GM20431 (cell line): ENCODE data around the gene CDKN1C.

ENCODE experiments used
- in situ Hi-C: fragments of 300-500 bp; cut with MseI, MboI; formaldehyde crosslinking; loops from one replicate; pipeline ENCODE4 v1.15.0; 2020; ENCODE audit warnings: low sequenced_read_pairs; ENCODE audit not compliant: unreplicated experiment

The CDKN1C gene

DNA sequence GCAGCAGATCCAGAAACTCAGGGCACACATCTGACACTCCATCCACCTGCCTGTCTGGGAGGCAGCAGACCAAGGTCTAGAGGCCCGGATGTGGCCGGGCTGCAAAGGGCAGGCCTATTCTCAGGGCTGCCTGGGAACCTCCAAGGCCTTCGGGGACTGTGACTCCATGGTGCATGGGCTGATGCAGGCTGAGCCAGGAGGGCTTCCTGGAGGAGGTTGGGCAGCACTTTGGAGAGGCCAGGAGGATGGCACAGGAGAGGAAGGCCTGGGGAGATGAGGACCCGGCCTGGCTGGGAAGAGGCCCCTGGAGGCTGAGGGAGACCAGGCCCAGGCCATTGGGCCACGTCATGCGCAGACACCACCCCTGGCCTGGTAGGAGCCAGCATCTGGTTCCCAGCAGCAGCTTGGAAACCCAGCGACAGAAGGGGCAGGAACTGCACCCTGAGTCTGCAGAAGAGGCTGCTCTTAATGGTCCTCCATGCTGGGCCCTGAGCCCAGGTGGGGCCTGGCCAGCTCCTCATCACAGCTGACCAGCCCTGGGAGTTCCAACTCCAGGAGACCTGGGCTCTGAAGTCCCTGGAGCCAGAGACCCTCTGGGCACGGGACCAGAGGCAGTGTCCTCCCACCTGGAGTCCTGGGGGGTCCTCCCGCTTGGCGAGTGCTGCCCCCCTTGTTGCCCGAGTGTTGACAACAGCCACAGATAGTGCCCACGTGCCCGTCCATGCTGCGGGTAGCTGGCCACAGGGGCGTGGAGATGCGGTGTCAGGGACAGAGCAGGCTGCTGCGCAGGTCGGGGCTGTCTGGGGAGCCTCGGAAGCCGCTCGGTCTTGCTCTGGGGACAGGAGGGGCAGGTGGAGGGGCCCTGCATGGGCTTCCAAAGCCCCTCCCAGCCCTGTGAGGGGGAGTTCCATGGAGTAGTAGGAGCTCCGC lies 38.1 kb upstream of the CDKN1C start:
- in situ Hi-C loops, result no loop called here

DNA sequence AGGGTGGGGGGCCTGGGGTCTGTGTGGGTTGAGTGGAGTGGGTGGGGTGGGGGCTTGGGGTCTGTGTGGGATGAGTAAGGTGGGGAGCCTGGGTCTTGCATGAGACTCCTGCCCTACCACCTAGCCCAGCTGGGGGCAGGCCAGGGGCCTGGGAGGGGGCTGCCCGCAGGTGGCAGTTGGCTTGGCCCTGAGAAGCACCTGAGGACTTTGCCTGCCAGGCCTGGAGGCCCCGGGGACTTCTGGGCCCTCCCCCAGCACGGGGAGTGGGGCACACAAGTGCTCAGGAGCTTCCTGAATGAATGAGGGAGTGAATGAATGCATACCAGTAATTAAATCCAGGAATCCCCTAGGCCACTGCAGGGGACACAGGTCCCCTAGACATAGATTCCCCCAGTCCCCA lies 37.1 kb upstream of the CDKN1C start:
- in situ Hi-C loops, result no loop called here

DNA sequence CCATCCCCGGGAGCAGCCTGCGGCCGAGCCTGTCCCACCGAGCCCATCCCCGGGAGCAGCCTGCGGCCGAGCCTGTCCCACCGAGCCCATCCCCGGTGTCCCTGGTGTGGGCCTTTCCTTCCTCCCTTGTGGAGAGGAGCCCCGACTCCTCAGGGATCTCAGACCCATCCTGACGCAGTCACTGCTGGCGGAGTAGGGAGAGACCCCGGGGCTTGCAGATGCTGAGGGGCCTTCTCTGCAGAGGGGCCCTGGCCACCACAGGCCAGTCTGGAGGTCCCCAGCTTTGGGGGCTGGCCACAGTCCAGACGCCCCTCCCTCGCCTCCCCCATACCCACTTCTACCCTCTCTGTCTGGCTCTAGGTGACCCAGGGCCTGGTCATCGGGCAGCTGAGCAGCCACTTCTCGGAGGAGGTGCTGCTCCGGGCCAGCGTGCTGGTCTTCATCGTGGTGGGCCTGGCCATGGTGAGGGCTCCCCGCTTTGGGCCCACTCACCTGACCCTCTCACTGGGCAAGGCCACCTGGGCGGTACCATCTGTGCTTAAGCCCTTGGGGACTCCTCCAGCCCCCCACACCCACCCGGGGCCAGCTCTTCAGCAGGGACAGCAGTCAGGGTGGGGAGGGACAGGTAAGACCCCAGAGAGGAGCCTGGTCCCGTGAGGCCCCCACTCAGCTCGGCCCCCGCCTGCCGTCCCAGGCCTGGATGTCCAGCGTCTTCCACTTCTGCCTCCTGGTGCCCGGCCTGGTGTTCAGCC lies 36.3 kb upstream of the CDKN1C start:
- in situ Hi-C loops, result no loop called here

DNA sequence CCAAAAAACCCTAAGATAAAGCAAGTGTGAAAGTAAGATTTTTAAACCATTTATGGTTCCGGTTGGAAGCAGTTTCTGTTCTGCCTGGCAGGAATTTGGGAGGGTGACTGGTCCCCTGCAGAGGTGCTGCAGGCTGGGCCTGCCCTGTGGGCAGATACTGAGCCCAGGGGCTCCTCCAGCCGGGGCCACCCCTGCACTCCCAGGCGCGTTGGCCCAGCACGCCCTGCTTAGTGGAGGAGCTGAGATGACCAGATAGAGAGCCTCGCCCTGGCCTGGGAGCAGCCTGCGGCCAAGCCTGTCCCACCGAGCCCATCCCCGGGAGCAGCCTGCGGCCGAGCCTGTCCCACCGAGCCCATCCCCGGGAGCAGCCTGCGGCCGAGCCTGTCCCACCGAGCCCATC lies 35.7 kb upstream of the CDKN1C start:
- in situ Hi-C loops, result no loop called here

DNA sequence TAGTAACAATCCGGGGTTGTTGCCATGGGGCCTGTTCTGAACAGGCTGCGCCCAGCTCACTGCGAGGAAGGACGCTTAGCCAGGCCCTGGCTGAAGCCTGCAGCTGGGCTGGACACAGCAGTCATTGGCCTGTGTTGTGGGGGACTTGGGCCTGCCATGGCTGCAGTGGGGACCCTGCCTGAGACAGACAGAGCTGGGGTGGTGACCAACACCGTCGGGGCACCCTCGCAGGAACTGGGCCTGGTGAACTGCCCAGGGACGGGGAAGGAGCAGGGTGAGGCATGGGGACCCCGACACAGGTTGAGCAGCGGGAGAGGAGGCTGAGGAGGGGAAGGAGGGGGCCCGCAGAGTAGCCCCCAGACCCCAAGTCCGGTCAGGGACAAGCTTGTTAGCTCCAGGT lies 34.8 kb upstream of the CDKN1C start:
- in situ Hi-C loops, result no loop called here

DNA sequence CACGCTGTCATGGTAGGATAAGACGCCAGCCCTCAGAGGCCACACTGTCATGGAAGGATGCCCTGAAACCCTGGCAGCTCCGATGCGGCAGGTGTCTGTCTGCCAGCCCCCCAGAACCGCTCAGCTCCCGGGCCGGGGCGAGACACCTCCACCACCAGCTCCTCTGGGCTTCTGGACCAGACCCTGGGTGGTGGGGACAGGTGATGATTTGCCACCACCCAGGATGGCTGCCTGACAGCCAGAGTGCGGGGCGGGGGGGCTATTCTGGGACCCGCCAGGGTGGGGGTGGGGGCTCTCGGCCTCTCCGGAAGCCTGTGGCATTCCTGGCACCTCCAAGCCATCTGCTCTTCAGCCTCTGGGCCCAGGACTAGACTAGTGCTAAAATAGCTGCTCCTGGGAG lies 34.3 kb upstream of the CDKN1C start:
- in situ Hi-C loops, result no loop called here

DNA sequence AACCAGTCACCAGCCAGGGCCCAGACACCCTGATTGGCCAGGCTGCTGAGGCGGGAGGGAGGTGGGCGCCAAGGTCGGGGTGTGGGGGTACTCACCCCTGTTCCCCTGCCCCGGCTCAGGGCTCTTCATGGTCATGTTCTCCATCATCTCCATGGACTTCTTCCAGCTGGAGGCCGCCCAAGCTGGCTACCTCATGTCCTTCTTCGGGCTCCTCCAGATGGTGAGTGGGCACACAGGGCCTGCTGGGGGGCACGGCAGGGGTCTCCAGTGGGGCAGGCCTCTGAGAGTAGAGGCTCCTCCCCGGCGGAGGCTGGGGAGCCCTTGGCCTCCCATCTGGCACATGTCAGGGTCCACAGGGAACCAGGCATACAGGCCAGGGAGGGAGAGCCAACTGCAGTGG lies 33.6 kb upstream of the CDKN1C start:
- in situ Hi-C loops, result no loop called here

DNA sequence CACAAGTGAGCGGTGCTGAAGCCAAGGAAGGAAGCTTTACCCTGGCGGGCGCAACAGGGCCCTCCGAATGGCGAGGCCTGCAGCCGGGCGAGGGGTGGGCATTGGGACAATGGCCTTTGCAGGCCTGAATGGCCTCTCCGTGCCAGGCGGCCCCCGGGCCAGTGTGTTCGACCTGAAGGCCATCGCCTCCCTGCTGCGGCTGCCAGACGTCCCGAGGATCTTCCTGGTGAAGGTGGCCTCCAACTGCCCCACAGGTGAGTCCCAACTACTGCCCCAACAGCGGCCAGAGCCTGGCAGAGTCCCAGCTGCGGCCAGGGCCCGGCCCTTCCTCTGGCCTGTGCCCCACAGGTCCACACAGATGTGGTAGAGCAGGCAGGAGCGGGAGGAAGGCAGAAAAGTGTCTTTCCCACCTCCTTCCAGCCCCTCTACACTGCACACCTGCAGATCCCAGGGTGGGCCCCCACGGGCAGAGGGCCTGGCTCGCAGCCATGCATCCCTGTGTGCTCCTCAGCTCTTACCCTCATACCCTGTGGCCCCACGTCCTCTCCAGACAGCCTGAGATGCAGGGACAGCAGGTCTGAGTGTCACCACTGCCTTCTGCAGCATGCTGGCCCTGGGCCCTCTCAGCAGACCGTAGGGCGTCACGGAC lies 32.4 kb upstream of the CDKN1C start:
- in situ Hi-C loops, result no loop called here

DNA sequence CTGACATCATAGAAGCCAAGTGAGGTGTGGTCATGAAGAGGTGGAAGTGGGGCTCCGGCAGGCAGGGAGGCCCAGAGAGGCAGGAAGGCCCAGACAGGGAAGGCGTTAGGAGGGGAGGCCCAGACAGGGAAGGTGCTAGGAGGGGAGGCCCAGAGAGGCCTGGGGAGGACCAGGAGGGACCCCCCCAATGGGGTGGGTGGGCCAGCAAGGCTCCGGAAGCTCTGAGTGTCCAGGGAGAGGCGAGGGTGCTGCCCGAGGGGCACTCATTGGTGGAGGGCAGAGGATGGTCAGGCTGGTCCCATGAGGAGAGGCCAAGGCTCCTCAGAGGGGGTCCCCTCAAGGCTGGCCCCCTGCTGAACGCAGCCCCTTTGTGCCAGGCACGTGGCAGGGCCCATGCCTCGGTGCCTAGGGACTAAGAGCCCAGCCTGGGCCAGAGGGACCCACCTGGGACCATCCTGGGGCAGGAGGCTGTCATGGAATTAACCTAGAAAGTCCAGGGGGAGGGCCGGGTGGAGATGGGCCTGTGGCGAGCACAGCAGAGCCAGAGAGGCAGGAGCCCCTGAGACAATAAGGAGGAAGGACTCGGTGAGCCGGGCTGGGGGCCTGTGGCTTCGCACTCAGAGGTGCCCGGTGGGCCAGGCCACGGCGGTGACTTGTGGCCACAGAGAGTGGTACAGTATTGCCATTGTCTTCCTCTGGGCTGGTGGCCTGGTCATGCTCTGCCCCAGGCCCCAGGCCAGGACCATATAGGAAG lies 31.5 kb upstream of the CDKN1C start:
- in situ Hi-C loops, result no loop called here

DNA sequence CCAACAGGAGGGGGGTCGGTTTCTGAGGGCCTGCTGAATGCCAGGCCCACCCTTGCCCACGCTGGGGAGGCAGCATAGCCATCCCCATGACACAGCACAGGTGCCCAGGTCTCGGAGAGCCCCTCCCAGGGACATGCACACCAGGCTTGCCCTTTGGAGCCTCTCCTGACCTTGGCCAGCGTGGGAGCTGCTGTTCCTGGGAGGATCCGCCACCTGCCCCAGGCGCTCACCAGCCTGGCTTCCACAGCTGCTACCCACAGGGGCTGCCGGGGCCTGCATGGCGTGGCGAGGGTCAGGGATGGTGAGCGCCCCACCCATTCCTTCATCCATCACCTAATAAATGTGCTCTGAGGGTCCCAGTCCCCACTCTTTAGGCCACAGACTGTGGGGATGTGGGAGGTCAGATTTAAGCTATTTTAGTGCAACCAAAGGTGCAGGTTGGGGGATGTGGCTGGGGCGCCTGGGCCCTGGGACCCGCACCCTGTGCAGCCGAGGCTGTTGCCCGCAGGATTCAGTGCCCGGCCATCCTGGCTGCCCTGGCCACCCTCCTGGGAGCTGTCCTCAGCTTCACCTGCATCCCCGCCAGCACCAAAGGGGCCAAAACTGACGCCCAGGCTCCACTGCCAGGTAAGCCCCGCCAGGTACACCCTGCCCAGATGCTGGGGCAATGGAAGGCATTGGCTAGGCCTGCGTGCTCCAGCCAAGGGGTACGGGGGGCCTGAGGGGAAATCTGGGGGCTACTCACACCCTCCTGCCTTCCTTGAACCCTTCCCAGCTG lies 30.7 kb upstream of the CDKN1C start:
- in situ Hi-C loops, result no loop called here

DNA sequence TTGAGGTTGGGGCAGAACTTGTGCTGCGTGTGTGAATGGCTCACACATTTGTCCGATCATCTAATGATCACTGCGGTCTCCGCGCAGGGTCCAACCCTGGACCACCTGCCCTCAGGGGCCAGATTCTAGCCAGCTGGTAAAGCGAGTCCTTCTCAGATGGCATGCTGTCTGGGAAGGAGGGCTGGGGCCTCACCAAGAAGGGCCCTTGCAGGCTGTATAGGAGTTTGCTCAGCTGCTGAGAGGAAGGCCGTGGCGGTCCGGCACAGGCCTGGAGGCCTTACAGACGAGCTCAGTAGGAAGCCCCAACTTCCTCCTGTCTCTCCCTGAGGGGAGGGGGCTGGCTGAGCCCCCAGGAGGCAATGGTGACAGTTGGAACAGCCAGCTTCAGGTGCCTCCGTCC lies 29.9 kb upstream of the CDKN1C start:
- in situ Hi-C loops, result no loop called here

DNA sequence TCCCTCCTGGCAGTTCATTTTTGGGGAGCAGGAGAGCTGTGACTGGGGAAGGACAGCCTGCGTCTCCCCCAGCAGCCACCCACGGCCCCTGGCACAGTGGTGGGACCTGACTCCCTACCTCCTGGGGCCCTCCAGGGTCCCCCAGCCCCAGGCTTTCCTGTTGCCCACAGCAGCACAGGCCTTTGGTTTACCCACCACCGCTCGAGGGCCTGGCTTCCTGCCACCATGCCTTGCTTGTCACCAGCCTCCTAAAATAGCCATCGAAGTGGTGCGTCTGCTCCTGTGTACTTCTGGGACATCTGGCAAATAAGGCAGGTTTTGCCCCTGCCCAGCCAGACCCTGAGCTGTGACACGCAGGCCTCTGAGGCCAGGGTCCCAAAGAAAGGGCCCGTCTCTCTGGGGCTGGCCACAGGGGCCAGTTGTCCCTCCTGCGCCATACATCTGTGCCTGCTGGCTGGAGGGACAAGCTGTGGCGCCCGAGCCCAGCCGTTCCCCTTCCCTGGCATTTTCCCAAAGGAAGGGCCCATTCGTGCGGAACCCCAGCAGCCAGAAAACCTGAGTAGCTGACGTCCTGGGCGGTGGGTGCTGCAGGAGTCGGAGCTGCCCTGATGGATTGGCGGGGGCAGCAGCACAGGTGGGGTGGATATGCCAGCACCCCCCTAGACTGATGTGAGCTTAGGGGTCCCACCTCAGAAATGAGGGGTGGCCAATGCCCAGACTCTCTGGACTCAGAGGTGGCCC lies 29.1 kb upstream of the CDKN1C start:
- in situ Hi-C loops, result no loop called here

DNA sequence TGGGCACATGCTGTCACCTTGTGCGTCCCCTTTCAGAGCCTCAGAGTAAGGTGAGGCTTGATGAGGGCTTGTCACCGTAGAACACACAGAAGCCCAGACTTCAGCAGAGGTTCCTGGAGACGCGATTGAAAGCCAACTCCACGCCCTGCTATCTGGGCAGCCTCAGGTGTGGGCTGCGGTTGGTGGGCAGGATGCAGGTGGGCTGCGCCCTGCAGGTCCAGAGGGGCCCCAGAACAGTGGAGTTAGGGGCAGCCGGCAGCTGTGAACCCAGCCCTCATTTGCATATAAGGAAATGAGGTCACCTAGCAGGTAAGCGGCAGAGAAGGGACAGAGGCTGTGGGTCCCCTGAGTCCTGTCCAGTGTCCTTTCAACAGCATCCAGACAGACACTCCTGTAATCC lies 28.2 kb upstream of the CDKN1C start:
- in situ Hi-C loops, result no loop called here

DNA sequence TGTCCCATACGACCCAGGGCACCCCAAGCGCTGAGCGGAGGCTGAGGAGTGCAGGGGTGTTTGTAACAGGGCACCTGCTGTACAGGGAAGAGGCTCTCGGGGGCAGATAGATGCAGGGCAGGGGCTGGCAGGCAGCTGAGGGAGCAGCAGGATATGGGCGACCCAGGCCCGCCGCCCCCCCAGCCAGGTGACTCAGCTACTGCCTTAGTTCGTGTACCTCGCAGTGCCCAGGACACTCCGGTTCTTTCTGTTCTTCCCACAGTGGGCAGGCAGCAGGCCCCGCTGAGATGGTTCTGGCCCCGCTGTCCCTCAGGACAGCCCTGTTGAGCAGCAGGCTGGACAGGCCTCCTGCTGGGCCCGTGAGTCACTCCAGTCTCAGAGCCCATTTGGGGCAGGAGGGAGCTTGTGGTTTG lies 27.4 kb upstream of the CDKN1C start:
- in situ Hi-C loops, result no loop called here

DNA sequence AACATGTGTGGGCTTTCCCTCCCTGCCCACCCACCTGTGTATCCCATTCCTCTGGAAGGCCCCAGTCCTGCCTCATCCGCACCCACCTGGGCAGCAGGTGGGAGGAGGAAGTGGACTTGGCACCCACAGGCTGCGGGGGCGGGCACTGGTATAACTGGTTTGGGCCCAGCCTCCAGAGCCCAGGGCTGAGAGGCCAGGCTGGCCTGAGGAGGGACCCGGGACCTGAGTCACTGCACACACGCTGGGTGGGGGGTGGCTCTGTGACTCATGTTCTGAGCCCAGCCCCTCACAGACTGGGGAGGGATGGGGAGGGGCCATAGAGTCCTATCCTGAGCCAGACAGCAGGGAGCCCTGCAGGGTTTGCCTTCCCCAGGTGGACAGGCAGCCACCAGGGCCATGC lies 26.9 kb upstream of the CDKN1C start:
- in situ Hi-C loops, result no loop called here

DNA sequence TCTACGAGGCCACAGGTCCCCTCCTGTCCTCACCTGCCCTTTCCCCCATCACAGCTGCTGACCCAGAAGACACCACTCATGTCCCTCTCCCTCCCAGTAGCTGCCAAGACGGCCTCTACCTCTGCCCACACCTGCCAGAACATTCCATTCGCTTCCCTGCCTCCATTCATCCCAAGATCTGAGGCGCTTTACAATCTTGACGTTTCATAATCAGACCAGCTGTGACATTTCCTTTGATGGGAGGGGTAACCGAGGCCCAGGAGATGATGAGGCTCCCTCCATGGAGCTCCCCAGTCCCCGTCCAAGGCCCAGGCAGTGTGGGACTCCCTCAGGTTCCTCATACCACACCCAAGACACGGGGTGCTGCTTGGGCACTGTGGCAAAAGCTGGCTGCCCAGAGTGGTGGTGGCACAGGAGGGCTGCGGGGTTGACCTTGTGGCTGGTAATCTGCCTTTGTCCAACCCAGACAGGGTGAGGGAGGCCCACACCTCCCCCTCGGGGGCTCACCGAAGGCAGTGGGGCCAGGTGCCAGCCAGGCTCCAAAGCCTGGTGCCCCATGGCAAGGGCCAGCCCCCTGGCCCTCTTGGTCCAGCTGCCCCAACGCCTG lies 26.3 kb upstream of the CDKN1C start:
- in situ Hi-C loops, result no loop called here

DNA sequence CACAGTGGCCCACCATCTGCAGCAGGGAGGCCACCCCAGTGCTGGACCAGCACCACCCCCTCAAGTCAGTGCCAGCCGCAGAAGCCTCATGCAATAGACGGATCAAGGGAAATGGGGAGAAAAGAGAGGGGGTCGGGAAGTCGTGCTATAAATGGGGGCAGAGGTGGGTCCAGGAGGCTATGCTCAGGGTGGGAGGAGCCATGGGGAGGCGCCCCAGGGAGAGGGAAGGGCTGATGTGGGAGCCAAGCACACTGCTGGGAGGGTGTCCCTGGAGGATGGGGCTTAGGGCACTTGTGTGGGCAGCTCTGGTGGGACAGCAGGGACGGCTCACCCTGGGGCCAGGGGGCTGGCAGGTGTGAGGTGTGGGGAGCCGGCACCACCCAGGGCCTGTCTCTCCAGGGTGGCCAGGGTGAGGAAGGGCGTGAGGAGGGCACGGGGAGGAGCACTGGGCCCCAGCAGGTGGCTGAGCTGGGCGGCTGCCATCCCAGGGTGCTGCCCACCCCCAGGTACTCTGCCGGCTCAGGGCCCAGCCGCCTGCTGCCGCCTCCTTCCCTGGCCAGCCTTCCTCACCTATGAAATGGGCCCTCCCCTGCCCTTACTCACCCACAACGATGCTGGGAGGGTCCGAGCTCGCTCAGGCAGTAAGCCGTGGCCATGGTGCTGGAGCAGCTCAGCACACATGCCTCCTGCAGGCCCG lies 25.7 kb upstream of the CDKN1C start:
- in situ Hi-C loops, result no loop called here

DNA sequence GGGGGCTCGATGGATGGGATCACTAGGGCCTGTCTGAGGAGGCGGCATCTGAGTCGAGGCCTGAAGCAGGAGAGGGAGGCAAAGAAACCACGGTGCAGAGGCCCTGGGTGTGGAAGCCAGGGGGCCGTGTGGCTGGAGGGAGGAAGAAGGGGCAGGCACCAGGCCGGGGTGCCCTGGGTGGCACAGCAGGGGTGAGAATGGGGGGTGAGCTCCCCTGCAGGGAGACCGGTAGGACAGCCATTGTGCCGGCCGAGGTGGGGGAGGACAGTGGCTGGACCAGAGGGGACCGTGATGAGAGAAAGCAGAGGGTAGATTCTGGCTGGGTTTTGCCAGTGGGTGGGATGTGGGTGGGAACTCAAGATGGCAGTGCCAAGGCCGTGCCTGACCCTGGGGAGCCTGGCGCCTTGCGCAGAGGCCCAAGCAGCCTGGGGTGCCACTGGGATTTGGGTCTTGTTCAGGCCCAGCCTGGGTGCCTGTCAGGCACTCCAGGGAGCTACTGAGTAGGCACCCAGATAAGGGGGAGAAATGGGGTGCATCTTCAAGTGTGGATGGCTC lies 24.9 kb upstream of the CDKN1C start:
- in situ Hi-C loops, result no loop called here
